K562 (cell line): ENCODE data around the gene PCDHB2. TPM values are rescaled to one million over a fixed set of nuclear protein-coding genes. Genes with fewer than 3 reads are reported as not detected.

Source experiments
- ATAC-seq: fragments of 200-7000 bp; cut with Tn5 transposase; 3 replicates; pipeline ENCODE4 v1.9.1; 2020; ENCODE audit warnings: moderate library complexity
- BruUV-seq: library from RNA; stranded (reverse); fragments of 400-500 nt; replicated peaks from 2 replicates; lab custom pipeline; 2021; lab: Mats Ljungman, UMichigan
- CTCF ChIA-PET: fragments of 300-600 bp; formaldehyde crosslinking; extraction: SDS; loops from one replicate; lab custom pipeline; 2021; ENCODE audit warnings: low intra/inter-chr PET ratio; lab: Yijun Ruan, JAX
- POLR2A ChIA-PET: fragments of 300-600, 350-650 bp; sonication (Branson Sonifier 250); formaldehyde crosslinking; extraction: SDS; loops from one replicate; lab custom pipeline; 2021; ENCODE audit warnings: antibody characterized with exemption, inconsistent platforms; lab: Yijun Ruan, JAX
- DNase-seq, 4 experiments: peaks; one replicate each; pipeline versions ENCODE4 v3.0.0 to v3.0.0-alpha.2; 2011 to 2018; ENCODE audit warnings: low spot score in 3 of 4, mixed read lengths in 3 of 4; ENCODE audit errors: extremely low read depth in 1 of 4
- FAIRE-seq: peaks from 2 replicates; lab custom pipeline; 2011; peaks lifted over from hg19 to GRCh38; lab: Jason Lieb, UNC
- H2AFZ ChIP-seq: 2 replicates; pipeline ENCODE4 v1.6.0; 2011; ENCODE audit warnings: low read depth, low read length, control low read depth, inconsistent platforms
- H3K27ac ChIP-seq: fragments of 200-600 bp; 3 replicates; pipeline ENCODE4 v1.8.0; 2011; ENCODE audit warnings: low read depth, mild to moderate bottlenecking, control low read depth, inconsistent platforms, low read length, moderate library complexity, mixed read lengths; ENCODE audit errors: extremely low read depth
- H3K27me3 ChIP-seq, 2 experiments: fragments of 300-600 bp in 1 of 2; 2 replicates in 1 of 2; 3 replicates in 1 of 2; pipeline versions ENCODE4 v1.6.0 to v1.8.0; 2011; ENCODE audit warnings: inconsistent platforms in 2 of 2, low read length in 2 of 2, mild to moderate bottlenecking in 1 of 2, mixed read lengths in 1 of 2, moderate library complexity in 1 of 2; ENCODE audit not compliant: control insufficient read depth in 2 of 2, insufficient read depth in 2 of 2
- H3K36me3 ChIP-seq: fragments of 300-600 bp; 3 replicates; pipeline ENCODE4 v1.8.0; 2011; ENCODE audit warnings: mild to moderate bottlenecking, low read length, inconsistent platforms; ENCODE audit not compliant: control insufficient read depth, insufficient read depth
- H3K4me1 ChIP-seq, 2 experiments: fragments of 200-600 bp in 1 of 2; replicated peaks in 1 of 2; 2 replicates in 1 of 2; 3 replicates in 1 of 2; pipeline versions ENCODE4 v1.5.1 to v1.8.0; 2011; ENCODE audit warnings: inconsistent platforms in 2 of 2, low read length in 2 of 2, mild to moderate bottlenecking in 1 of 2, mixed read lengths in 1 of 2, moderate library complexity in 1 of 2; ENCODE audit not compliant: control insufficient read depth in 2 of 2, insufficient read depth in 2 of 2
- H3K4me2 ChIP-seq: 2 replicates; pipeline ENCODE4 v1.6.1; 2011; ENCODE audit warnings: low read length, control low read depth, inconsistent platforms, mixed read lengths; ENCODE audit not compliant: insufficient read depth
- H3K4me3 ChIP-seq: fragments of 200-600 bp; sonication (generic), shearing (Covaris generic); 2 replicates; pipeline ENCODE4 v1.5.1; 2016; ENCODE audit warnings: control low read depth, inconsistent platforms
- H3K79me2 ChIP-seq: fragments of 200-600 bp; 3 replicates; pipeline ENCODE4 v1.8.0; 2011; ENCODE audit warnings: low read length, inconsistent platforms; ENCODE audit not compliant: control insufficient read depth, insufficient read depth
- H3K9ac ChIP-seq, 2 experiments: 2 replicates each; pipeline versions ENCODE4 v1.6.0 to v1.6.1; 2011; ENCODE audit warnings: low read depth in 2 of 2, low read length in 2 of 2, control low read depth in 1 of 2, inconsistent platforms in 1 of 2, mild to moderate bottlenecking in 1 of 2, mixed read lengths in 1 of 2; ENCODE audit not compliant: insufficient read depth in 1 of 2
- H3K9me1 ChIP-seq: one replicate; pipeline ENCODE4 v1.6.0; 2011; ENCODE audit warnings: inconsistent platforms, mild to moderate bottlenecking, low read length, moderate library complexity; ENCODE audit not compliant: control insufficient read depth, insufficient read depth
- H3K9me3 ChIP-seq: replicated peaks from 2 replicates; pipeline ENCODE4 v1.5.1; 2011; ENCODE audit warnings: low read depth, low read length, inconsistent platforms; ENCODE audit not compliant: control insufficient read depth, insufficient read depth
- H4K20me1 ChIP-seq: replicated peaks from 2 replicates; pipeline ENCODE4 v1.6.1; 2011; ENCODE audit warnings: low read length, inconsistent platforms, mixed read lengths; ENCODE audit not compliant: control insufficient read depth, insufficient read depth
- ARNT ChIP-seq, 2 experiments: fragments of 450-650 bp; IDR thresholded peaks; 2 replicates each; pipeline ENCODE4 v1.6.1; 2016; ENCODE audit warnings: mild to moderate bottlenecking in 1 of 2
- IFI16 ChIP-seq: fragments of 250-450 bp; sonication (Bioruptor Pico); IDR thresholded peaks from 2 replicates; pipeline ENCODE4 v2.1.2; 2022; ENCODE audit warnings: mild to moderate bottlenecking, inconsistent platforms
- SAFB ChIP-seq: fragments of 200-400 bp; formaldehyde crosslinking; IDR thresholded peaks from 2 replicates; pipeline ENCODE4 v1.6.1; 2017; ENCODE audit warnings: low read depth, low read length, borderline replicate concordance
- SNIP1 ChIP-seq: fragments of 450-650 bp; IDR thresholded peaks from 2 replicates; pipeline ENCODE4 v1.7.1; 2017; ENCODE audit warnings: low read depth, mild to moderate bottlenecking
- TCFL5 ChIP-seq: fragments of 250-450 bp; sonication (Bioruptor Pico); conservative IDR thresholded peaks from 2 replicates; pipeline ENCODE4 v1.6.1; 2021; ENCODE audit warnings: mild to moderate bottlenecking, moderate library complexity, matching md5 sums
- TRIM24 ChIP-seq, 2 experiments: fragments of 450-650 bp; IDR thresholded peaks; 2 replicates each; pipeline ENCODE4 v1.6.1; 2016
- ZFPM2 ChIP-seq: fragments of 250-450 bp; sonication (Bioruptor Pico); IDR thresholded peaks from 2 replicates; pipeline ENCODE4 v1.5.1; 2022; ENCODE audit warnings: mild to moderate bottlenecking
- ZNF133 ChIP-seq: fragments of 250-450 bp; sonication (Bioruptor Pico); IDR thresholded peaks from 2 replicates; pipeline ENCODE4 v1.4.0; 2020; ENCODE audit warnings: mild to moderate bottlenecking
- ZNF197 ChIP-seq: fragments of 200-800 bp; sonication (Bioruptor generic); IDR thresholded peaks from 2 replicates; pipeline ENCODE4 v1.6.1; 2016; ENCODE audit warnings: low read depth, missing genetic modification characterization, missing compliant biosample characterization
- ZNF561 ChIP-seq: fragments of 450-650 bp; formaldehyde crosslinking; conservative IDR thresholded peaks from 2 replicates; pipeline ENCODE4 v1.4.0; 2020; ENCODE audit warnings: mild to moderate bottlenecking, moderate library complexity
- ZNF76 ChIP-seq: fragments of 250-450 bp; sonication (Bioruptor Pico); IDR thresholded peaks from 2 replicates; pipeline ENCODE4 v1.4.0; 2020; ENCODE audit warnings: mild to moderate bottlenecking, moderate library complexity, borderline replicate concordance
- WGBS: fragments of 100-300 bp; shearing (Covaris generic); methylation state at CpG from one replicate; pipeline ENCODE4 v1.1.6; 2016; ENCODE audit warnings: low coverage, mixed read lengths; ENCODE audit not compliant: insufficient coverage; ENCODE audit errors: missing lambda C conversion rate; 5-methylcytosine and 5-hydroxymethylcytosine counted together
- in situ Hi-C: fragments of 300-500 bp; cut with MboI; formaldehyde crosslinking; loops from 4 replicates; pipeline ENCODE4 v1.15.0; 2018; ENCODE audit warnings: inconsistent platforms, mixed read lengths
- intact Hi-C: fragments of 100-400 bp; cut with micrococcal nuclease; formaldehyde crosslinking; loops from 2 replicates; pipeline ENCODE4 v1.14.2; 2022
- polyA plus RNA-seq, 8 experiments: library from polyadenylated mRNA; depleted of rRNA in 4 of 8; stranded (reverse) in 5 of 8; unstranded in 3 of 8; fragments of >200 nt; fragmentation: Nextera tagmentation in 2 of 8; fragmentation: Illumina TruSeq in 1 of 8; extraction: Ambion mirVana in 2 of 8; extraction: Trizol in 1 of 8; gene quantifications; 2 replicates each; pipeline versions ENCODE4 v1.2.1 to v1.2.3, GENCODE V29; 2011 to 2014; ENCODE audit warnings: inconsistent platforms in 1 of 8, missing spikeins in 1 of 8
- total RNA-seq, 7 experiments: library from RNA; depleted of rRNA in 6 of 7; stranded (reverse); fragments of >200 nt in 6 of 7; fragmentation: Illumina TruSeq in 2 of 7; extraction: Trizol in 2 of 7; gene quantifications; 2 replicates each; pipeline versions ENCODE4 v1.2.1 to v1.2.3, GENCODE V29; 2011 to 2021; ENCODE audit warnings: low replicate concordance in 1 of 7
- TF ChIP-seq, protein P1 (sequence below), 2 experiments: fragments of 450-650 bp; IDR thresholded peaks; 2 replicates each; pipeline ENCODE4 v1.6.1; 2018; ENCODE audit warnings: mild to moderate bottlenecking in 2 of 2, low read depth in 1 of 2; ENCODE audit not compliant: partially characterized antibody in 2 of 2
- TF ChIP-seq, protein P2 (sequence below): fragments of 200-800 bp; sonication (Bioruptor generic); IDR thresholded peaks from 2 replicates; pipeline ENCODE4 v1.6.1; 2017; ENCODE audit warnings: missing genetic modification characterization, missing compliant biosample characterization

Gene PCDHB2
- total and polyA plus RNA-seq, 9 of the 15 experiments (the other 6 are each of a cell fraction or from before 2014, with no cell fraction given), result 0.10 to 0.22 (median 0.17) TPM; not detected in 5

DNA sequence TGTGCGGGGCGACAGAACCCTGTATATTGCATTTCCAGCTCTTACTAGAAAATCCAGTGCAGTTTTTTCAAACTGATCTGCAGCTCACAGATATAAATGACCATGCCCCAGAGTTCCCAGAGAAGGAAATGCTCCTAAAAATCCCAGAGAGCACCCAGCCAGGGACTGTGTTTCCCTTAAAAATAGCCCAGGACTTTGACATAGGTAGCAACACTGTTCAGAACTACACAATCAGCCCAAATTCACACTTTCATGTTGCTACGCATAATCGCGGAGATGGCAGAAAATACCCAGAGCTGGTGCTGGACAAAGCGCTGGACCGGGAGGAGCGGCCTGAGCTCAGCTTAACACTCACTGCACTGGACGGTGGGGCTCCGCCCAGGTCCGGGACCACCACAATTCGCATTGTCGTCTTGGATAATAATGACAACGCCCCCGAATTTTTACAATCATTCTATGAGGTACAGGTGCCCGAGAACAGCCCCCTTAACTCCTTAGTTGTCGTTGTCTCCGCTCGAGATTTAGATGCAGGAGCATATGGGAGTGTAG lies 41.4 kb downstream of the PCDHB2 start:
- no peaks in the 10 kb centered on the region for H3K36me3 ChIP-seq
- TF ChIP-seq ZNF76 (no peak), ZNF197 (CRISPR knock-in tag) (no peak), ZNF561 (CRISPR knock-in tag) (no peak), ZFPM2 (CRISPR knock-in tag) (no peak), TCFL5 (CRISPR knock-in tag) (no peak), TRIM24 (IDR thresholded peaks at IDR 0.05) (no peak), SAFB (no peak), ARNT (IDR thresholded peaks at IDR 0.05) (no peak), SNIP1 (no peak), IFI16 (CRISPR knock-in tag) (no peak), ZNF133 (CRISPR knock-in tag) (no peak)
- TF ChIP-seq, protein P1, sequence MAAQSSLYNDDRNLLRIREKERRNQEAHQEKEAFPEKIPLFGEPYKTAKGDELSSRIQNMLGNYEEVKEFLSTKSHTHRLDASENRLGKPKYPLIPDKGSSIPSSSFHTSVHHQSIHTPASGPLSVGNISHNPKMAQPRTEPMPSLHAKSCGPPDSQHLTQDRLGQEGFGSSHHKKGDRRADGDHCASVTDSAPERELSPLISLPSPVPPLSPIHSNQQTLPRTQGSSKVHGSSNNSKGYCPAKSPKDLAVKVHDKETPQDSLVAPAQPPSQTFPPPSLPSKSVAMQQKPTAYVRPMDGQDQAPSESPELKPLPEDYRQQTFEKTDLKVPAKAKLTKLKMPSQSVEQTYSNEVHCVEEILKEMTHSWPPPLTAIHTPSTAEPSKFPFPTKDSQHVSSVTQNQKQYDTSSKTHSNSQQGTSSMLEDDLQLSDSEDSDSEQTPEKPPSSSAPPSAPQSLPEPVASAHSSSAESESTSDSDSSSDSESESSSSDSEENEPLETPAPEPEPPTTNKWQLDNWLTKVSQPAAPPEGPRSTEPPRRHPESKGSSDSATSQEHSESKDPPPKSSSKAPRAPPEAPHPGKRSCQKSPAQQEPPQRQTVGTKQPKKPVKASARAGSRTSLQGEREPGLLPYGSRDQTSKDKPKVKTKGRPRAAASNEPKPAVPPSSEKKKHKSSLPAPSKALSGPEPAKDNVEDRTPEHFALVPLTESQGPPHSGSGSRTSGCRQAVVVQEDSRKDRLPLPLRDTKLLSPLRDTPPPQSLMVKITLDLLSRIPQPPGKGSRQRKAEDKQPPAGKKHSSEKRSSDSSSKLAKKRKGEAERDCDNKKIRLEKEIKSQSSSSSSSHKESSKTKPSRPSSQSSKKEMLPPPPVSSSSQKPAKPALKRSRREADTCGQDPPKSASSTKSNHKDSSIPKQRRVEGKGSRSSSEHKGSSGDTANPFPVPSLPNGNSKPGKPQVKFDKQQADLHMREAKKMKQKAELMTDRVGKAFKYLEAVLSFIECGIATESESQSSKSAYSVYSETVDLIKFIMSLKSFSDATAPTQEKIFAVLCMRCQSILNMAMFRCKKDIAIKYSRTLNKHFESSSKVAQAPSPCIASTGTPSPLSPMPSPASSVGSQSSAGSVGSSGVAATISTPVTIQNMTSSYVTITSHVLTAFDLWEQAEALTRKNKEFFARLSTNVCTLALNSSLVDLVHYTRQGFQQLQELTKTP (IDR thresholded peaks at IDR 0.05; ENCODE audit: low read depth in 1 of 2, partially characterized antibody in 2 of 2), result no peak
- TF ChIP-seq, protein P2, sequence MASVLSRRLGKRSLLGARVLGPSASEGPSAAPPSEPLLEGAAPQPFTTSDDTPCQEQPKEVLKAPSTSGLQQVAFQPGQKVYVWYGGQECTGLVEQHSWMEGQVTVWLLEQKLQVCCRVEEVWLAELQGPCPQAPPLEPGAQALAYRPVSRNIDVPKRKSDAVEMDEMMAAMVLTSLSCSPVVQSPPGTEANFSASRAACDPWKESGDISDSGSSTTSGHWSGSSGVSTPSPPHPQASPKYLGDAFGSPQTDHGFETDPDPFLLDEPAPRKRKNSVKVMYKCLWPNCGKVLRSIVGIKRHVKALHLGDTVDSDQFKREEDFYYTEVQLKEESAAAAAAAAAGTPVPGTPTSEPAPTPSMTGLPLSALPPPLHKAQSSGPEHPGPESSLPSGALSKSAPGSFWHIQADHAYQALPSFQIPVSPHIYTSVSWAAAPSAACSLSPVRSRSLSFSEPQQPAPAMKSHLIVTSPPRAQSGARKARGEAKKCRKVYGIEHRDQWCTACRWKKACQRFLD (CRISPR knock-in tag), result no peak
- TF ChIP-seq, all 486 proteins: peak for 0
- Histone ChIP-seq H3K4me2 (no peak overlapping the region), H2AFZ (no peak overlapping the region), H3K9me1 (no peaks in the 10 kb centered on the region), H3K79me2 (no peaks in the 10 kb centered on the region), H4K20me1 (no peaks in the 10 kb centered on the region), H3K4me3 (no peak overlapping the region), H3K9ac (no peak overlapping the region), H3K27me3 (peaks cover 0 to 10% of the 10 kb centered on the region in 2 experiments; a peak in 2 of 5 replicates), H3K27ac (no peak overlapping the region), H3K9me3 (no peaks in the 10 kb centered on the region), H3K4me1 (no peaks in the 10 kb centered on the region)
- BruUV-seq, result no TSS peak
- CTCF ChIA-PET, result no interaction called here
- whole genome bisulfite sequencing, result 9% methylated on average over 19 of the region's 19 CpGs
- intact Hi-C loops, result no loop called here
- in situ Hi-C loops, result no loop called here
- FAIRE-seq (no peak), DNase-seq (no peak), ATAC-seq (no peak)
- POLR2A ChIA-PET, result no interaction called here
